ENCODE measurements around the gene STEAP2. TPM values are rescaled to one million over a fixed set of nuclear protein-coding genes. Genes with fewer than 3 reads are reported as not detected.

STEAP2 gene
- total RNA-seq, 1 experiment from 2014 or later = 13.4 TPM

DNA sequence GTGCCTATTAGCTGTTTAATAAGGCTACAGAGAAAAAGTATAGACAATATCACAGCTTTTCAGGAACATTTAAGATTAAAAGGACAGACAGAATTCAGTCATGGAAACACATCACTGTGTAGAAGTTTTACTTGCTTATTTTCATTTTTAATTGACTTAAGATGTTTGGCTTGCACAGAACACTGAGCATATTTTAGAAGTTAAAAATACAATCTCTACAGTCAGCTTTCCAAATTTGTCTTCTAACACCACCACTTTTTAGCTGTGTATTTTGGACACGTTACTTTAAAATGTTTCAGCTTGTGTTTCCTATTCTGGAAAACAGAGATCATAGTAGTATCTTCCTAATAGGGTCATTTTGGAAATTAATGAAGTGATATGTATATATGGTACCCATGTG is 45.2 kb downstream of the STEAP2 start (continued):
- TF ChIP-seq EZH2 (IDR thresholded peaks at IDR 0.05) (no peak), SRF (IDR thresholded peaks at IDR 0.05; ENCODE audit: low read depth) (no peak), POLR2AphosphoS5 (IDR thresholded peaks at IDR 0.05; ENCODE audit: low read depth, low read length) (no peak), ELF1 (IDR thresholded peaks at IDR 0.05; ENCODE audit: borderline replicate concordance, low read depth) (no peak), TCF7L2 (IDR thresholded peaks at IDR 0.05; ENCODE audit: borderline replicate concordance, extremely low read depth, insufficient read depth, insufficient read length) (no peak)
- TF ChIP-seq, protein P1, sequence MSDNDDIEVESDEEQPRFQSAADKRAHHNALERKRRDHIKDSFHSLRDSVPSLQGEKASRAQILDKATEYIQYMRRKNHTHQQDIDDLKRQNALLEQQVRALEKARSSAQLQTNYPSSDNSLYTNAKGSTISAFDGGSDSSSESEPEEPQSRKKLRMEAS (IDR thresholded peaks at IDR 0.05) = no peak
- TF ChIP-seq, protein P2, sequence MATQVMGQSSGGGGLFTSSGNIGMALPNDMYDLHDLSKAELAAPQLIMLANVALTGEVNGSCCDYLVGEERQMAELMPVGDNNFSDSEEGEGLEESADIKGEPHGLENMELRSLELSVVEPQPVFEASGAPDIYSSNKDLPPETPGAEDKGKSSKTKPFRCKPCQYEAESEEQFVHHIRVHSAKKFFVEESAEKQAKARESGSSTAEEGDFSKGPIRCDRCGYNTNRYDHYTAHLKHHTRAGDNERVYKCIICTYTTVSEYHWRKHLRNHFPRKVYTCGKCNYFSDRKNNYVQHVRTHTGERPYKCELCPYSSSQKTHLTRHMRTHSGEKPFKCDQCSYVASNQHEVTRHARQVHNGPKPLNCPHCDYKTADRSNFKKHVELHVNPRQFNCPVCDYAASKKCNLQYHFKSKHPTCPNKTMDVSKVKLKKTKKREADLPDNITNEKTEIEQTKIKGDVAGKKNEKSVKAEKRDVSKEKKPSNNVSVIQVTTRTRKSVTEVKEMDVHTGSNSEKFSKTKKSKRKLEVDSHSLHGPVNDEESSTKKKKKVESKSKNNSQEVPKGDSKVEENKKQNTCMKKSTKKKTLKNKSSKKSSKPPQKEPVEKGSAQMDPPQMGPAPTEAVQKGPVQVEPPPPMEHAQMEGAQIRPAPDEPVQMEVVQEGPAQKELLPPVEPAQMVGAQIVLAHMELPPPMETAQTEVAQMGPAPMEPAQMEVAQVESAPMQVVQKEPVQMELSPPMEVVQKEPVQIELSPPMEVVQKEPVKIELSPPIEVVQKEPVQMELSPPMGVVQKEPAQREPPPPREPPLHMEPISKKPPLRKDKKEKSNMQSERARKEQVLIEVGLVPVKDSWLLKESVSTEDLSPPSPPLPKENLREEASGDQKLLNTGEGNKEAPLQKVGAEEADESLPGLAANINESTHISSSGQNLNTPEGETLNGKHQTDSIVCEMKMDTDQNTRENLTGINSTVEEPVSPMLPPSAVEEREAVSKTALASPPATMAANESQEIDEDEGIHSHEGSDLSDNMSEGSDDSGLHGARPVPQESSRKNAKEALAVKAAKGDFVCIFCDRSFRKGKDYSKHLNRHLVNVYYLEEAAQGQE (IDR thresholded peaks at IDR 0.05; ENCODE audit: low read depth) = no peak

DNA sequence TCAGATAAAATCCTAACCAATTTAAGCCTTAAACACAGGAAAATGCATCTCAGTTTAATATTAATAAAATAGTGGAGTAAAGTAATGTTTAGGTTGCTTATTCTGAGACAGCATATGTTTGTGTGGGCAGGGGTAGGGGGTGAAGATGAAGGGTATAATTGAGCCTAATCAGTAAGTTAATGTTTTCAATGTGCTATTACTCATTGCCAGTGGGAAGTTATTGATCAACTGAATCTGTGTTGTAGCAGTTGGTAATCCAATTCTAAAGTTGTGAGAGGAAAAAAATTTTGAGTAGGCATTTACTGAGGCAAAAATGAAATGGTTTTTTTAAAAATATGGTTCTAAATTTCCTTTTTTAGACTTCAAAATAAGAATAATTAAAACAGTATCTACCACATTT is 49.9 kb downstream of the STEAP2 start:
- Histone ChIP-seq H3K36me3 (ENCODE audit: control insufficient read depth in 1 of 2, insufficient read depth in 2 of 2, low read length in 2 of 2) (no peaks in the 10 kb centered on the region), H3K27me3 (ENCODE audit: insufficient read depth, low read length) (no peaks in the 10 kb centered on the region), H4K20me1 (ENCODE audit: insufficient read depth) (no peaks in the 10 kb centered on the region), H3K4me3 (replicated peaks in 1 of 2; ENCODE audit: low read depth in 1 of 2, low read length in 2 of 2) (no peak overlapping the region), H3K9ac (ENCODE audit: low read length) (no peak overlapping the region), H3K27ac (ENCODE audit: low read depth, low read length) (no peak overlapping the region), H3K79me2 (ENCODE audit: insufficient read depth, low read length) (no peaks in the 10 kb centered on the region), H3K4me2 (ENCODE audit: low read length) (no peak overlapping the region), H2AFZ (ENCODE audit: low read depth, low read length, poor library complexity, severe bottlenecking) (no peak overlapping the region), H3K9me3 (ENCODE audit: control insufficient read depth in 1 of 2, insufficient read depth in 1 of 2, low read depth in 1 of 2, low read length in 2 of 2) (no peaks in the 10 kb centered on the region), H3K9me2 (ENCODE audit: insufficient read depth) (no peaks in the 10 kb centered on the region), H3K4me1 (ENCODE audit: control insufficient read depth in 1 of 2, insufficient read depth in 2 of 2, low read length in 2 of 2) (no peaks in the 10 kb centered on the region)
- ChIA-PET RAD21 (ENCODE audit: low non-redundant PET in 1 of 2, low total read pairs in 2 of 2, uncharacterized antibody in 2 of 2, unreplicated experiment in 2 of 2) (no interaction called here), CTCF (interaction anchor here (1.6 kb wide), 1 partner anchor 107 kb away, joined by 6 read pairs; the partner anchor contains the start of gene STEAP1), POLR2A (no interaction called here)
- ATAC-seq (no peak), DNase-seq (ENCODE audit: low read depth, low spot score) (no peak)
- no TSS peak for BruUV-seq (replicated peaks)
- intact Hi-C loops (cut with micrococcal nuclease) = loop anchor here (5.0 kb wide), 1 partner anchor 1714 kb away; no protein-coding TSS in a partner anchor
- TF ChIP-seq, protein P3, sequence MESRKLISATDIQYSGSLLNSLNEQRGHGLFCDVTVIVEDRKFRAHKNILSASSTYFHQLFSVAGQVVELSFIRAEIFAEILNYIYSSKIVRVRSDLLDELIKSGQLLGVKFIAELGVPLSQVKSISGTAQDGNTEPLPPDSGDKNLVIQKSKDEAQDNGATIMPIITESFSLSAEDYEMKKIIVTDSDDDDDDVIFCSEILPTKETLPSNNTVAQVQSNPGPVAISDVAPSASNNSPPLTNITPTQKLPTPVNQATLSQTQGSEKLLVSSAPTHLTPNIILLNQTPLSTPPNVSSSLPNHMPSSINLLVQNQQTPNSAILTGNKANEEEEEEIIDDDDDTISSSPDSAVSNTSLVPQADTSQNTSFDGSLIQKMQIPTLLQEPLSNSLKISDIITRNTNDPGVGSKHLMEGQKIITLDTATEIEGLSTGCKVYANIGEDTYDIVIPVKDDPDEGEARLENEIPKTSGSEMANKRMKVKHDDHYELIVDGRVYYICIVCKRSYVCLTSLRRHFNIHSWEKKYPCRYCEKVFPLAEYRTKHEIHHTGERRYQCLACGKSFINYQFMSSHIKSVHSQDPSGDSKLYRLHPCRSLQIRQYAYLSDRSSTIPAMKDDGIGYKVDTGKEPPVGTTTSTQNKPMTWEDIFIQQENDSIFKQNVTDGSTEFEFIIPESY (IDR thresholded peaks at IDR 0.05; ENCODE audit: extremely low read depth, insufficient replicate concordance, low read length) = no peak
- no peak for TF ChIP-seq EZH2 (IDR thresholded peaks at IDR 0.05)
- no peak for TF ChIP-seq POLR2AphosphoS5 (IDR thresholded peaks at IDR 0.05; ENCODE audit: low read depth, low read length)
- no peak for TF ChIP-seq SP1 (IDR thresholded peaks at IDR 0.05; ENCODE audit: low read depth)
- TF ChIP-seq, protein P4, sequence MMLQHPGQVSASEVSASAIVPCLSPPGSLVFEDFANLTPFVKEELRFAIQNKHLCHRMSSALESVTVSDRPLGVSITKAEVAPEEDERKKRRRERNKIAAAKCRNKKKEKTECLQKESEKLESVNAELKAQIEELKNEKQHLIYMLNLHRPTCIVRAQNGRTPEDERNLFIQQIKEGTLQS (IDR thresholded peaks at IDR 0.05) = no peak
- TF ChIP-seq, protein P5, sequence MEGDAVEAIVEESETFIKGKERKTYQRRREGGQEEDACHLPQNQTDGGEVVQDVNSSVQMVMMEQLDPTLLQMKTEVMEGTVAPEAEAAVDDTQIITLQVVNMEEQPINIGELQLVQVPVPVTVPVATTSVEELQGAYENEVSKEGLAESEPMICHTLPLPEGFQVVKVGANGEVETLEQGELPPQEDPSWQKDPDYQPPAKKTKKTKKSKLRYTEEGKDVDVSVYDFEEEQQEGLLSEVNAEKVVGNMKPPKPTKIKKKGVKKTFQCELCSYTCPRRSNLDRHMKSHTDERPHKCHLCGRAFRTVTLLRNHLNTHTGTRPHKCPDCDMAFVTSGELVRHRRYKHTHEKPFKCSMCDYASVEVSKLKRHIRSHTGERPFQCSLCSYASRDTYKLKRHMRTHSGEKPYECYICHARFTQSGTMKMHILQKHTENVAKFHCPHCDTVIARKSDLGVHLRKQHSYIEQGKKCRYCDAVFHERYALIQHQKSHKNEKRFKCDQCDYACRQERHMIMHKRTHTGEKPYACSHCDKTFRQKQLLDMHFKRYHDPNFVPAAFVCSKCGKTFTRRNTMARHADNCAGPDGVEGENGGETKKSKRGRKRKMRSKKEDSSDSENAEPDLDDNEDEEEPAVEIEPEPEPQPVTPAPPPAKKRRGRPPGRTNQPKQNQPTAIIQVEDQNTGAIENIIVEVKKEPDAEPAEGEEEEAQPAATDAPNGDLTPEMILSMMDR (IDR thresholded peaks at IDR 0.05 in 2 of 3, conservative IDR thresholded peaks at IDR 0.05 in 1 of 3; ENCODE audit: borderline replicate concordance in 1 of 3, insufficient read depth in 1 of 3, low read depth in 2 of 3, low read length in 2 of 3) = no peak
- TF ChIP-seq EGR1 (IDR thresholded peaks at IDR 0.05; ENCODE audit: low read depth) = no peak
- no peak for TF ChIP-seq POLR2A (IDR thresholded peaks at IDR 0.05; ENCODE audit: borderline replicate concordance, extremely low read depth, insufficient read depth, insufficient read length)

Data from HCT116 (cell line).